Neural progenitor cell (in vitro differentiated cells): Measurements from ENCODE around the gene PLA2G4D.

Source experiments
- CTCF ChIP-seq: fragments of 200-600 bp; sonication (generic); IDR thresholded peaks from 2 replicates; pipeline ENCODE4 v1.5.1; 2017; ENCODE audit warnings: antibody characterized with exemption, mild to moderate bottlenecking
- EZH2 ChIP-seq: fragments of 200-600 bp; sonication (generic); IDR thresholded peaks from 2 replicates; pipeline ENCODE4 v1.6.1; 2017; ENCODE audit warnings: antibody characterized with exemption, mild to moderate bottlenecking, moderate library complexity
- EZH2phosphoT487 ChIP-seq: fragments of 200-600 bp; sonication (generic); IDR thresholded peaks from 2 replicates; pipeline ENCODE4 v1.6.1; 2017; ENCODE audit warnings: antibody characterized with exemption

- no peak for TF ChIP-seq CTCF
- no peak for TF ChIP-seq EZH2
- no peak for TF ChIP-seq EZH2phosphoT487
Measured at GRCh38 chr15:42037656-42038055, 56.7 kb downstream of the PLA2G4D start.
